Endometrial microvascular endothelial cells (primary cell): ENCODE measurements around the gene SHROOM3. TPM values are rescaled to one million over a fixed set of nuclear protein-coding genes. Genes with fewer than 3 reads are reported as not detected.
"Not testable (repeated sequence)": the region's sequence is repeated elsewhere in the genome, so short reads cannot be mapped to it uniquely, and the experiment has no call there.

Experiments
- in situ Hi-C: cut with HindIII; loops from 2 replicates; pipeline ENCODE4 v1.10.0; 2017; ENCODE audit warnings: low sequenced_read_pairs, low pct_unique_long_range_greater_than_20kb; ENCODE audit errors: inconsistent ontology term
- total RNA-seq: library from RNA; depleted of rRNA; stranded (reverse); fragments of >200 nt; gene quantifications from one replicate; pipeline ENCODE4 v1.2.3, GENCODE V29; 2015; ENCODE audit errors: inconsistent ontology term

Gene SHROOM3
- 3.7 TPM for total RNA-seq

- in situ Hi-C loops: loop anchor here (25.0 kb wide), 1 partner anchor 727 kb away; the partner anchor contains the start of gene CCNG2
Observed at GRCh38 chr4:76434901-76435527, at the start of gene SHROOM3. SHROOM3 (plus strand) TSS chr4:76435229; CDS start chr4:76436053, 824 bp downstream.

DNA sequence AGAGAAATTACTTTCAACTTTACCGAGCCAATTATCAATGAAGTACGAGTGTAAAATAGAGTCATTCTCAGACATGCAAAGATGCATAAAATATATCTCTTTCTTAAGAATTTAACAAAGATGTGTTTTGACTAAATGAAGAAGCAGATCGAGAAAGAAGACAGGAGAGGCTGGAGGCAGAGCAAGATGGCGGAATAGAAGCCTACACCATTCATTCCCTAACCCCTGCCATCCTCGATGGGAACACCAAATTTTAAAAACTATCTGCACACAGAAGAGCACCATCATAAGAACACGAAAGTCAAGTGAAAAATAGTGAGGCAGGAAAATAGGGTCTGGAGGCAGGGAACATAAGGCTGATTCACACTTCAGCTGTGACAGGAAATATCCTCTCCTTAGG lies 49.1 kb upstream of the SHROOM3 start:
- in situ Hi-C loops: no loop called here

DNA sequence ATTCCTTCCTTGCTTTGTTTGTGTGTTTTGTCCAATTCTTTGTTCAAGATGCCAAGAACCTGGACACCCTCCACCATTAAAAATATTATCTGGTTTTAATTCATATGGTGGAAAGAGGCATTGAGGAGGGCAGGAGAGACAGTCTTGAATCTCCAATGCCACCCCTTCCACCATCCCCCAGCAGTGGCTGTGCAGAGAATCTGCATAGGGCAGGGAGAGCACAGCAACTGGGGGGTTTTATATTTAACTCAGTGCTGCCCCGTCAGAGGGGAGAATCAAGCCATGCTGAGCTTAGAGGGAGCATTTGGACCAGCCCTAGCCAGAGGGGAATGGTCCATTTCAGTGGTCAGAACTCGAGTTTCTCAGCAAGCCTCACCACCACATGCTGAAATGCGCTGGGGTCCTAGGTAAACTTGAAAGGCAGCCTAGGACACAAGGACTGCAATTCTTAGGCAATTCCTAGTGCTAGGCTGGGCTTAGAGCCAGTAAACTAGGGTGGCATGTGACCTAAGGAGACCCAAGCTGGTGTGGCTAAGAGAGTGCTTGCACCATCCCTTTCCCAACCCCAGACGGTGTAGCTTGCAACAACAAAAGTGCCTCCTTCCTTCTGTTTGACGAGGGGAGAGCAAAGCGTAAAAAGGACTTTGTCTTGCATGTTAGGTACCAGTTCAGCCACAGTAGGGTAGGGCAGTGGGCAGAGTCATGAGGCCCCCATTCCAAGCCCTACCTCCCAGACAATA lies 48.3 kb upstream of the SHROOM3 start:
- in situ Hi-C loops: no loop called here

GRCh38 chr4:76388160-76388908 lies 46.7 kb upstream of the SHROOM3 start:
- in situ Hi-C loops: no loop called here

- in situ Hi-C loops: no loop called here
Observed at GRCh38 chr4:76401654-76402053, 33.4 kb upstream of the SHROOM3 start.

DNA sequence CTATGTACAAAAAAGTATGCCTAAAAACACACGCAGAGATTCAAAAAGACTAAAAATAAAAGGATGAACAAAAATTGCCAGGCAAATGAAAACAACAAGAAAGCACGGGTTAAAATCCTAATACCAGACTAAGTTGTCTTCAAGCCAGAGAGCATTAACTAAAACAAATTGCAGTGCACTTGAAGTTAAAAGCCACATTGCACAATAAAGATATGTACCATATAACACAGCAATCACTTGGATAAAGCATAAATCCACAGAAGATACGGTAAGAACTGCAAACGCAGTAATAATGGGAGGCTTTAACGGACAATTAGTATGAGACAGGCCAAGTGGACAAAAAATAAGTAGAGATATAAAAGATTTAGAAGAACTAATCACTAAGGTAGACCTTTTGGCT lies 28.9 kb upstream of the SHROOM3 start:
- in situ Hi-C loops: no loop called here

- in situ Hi-C loops: no loop called here
Observed at GRCh38 chr4:76407440-76408119, 27.4 kb upstream of the SHROOM3 start.

GRCh38 chr4:76410636-76411035 lies 24.4 kb upstream of the SHROOM3 start:
- in situ Hi-C loops: no loop called here

DNA sequence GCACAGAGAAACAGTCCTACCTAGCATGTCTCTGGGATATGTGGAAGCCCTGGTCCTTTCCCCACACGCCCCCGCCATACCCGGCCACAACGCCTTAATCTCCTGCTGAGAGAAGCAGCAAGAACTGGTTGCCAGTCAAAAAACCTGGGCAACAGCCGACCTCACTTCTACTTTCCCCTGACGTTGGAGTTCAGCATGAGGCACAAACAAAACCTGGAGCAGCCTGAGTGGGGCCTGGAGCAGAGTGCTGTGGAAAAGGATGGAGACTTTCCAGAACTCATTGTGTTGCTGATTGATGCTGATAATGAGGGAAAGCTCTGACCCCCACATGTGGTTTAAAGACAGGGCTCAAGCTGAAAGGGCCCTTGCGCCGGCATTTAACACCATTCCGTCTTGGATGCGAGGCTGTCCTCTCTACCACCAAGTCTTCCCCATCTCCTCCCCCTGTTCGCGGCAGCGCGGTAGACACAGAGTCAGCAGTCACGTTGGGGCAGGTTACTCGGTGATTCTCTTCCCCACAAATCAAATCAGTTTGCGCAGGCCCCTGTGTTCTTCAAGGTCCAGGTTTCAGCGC lies 14.8 kb upstream of the SHROOM3 start:
- in situ Hi-C loops: no loop called here

DNA sequence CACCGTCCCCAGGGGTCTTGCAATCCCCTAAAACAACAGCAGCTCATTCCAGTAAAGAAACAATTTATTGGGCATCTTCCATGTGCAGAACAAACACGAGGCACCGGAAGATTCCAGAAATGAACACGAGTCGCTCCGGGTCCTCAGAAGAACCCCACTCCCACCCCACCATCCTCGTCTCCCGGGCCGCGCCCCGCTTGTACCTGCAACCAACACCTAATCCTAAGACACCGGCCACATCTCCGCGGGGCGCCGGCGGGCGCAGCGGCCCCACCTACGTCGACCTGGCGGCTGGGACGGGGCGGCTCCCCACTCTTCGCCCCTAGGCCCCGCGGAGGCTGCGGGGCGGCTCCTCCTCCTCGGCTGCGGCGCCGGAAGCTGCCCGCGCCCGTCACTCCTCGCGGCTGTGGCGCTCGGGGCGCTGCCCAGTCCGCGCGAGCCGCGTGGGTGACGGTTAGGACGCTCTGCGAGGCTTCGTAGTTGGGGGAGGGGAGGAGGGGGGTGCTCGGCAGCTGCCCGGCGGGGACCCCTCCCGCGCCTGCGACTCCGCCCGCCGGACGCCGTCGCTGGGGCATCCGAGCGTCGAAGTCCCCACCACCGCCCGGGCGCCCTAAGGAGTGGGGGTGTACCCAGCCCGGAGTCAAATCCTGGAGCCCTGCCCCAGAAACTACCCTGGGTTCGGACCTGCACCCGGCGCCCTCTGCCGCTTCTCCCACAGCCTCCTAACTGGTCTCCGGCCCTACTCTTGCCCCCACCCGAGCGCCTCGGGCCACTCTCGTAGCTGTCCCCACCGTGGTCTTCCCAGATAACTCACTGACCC lies 14.1 kb upstream of the SHROOM3 start, which contains the start of gene CCDC158:
Gene CCDC158, minus strand, starts transcription at position 380 of the 820 bp plus-strand sequence. CDS start 17,934 bp downstream, outside the sequence.
- in situ Hi-C loops: no loop called here

GRCh38 chr4:76423159-76423558 lies 11.9 kb upstream of the SHROOM3 start:
- in situ Hi-C loops: not testable (repeated sequence)

GRCh38 chr4:76426272-76426671 lies 8.8 kb upstream of the SHROOM3 start:
- in situ Hi-C loops: loop anchor here (25.0 kb wide), 1 partner anchor 736 kb away; the partner anchor contains the start of gene CCNG2

DNA sequence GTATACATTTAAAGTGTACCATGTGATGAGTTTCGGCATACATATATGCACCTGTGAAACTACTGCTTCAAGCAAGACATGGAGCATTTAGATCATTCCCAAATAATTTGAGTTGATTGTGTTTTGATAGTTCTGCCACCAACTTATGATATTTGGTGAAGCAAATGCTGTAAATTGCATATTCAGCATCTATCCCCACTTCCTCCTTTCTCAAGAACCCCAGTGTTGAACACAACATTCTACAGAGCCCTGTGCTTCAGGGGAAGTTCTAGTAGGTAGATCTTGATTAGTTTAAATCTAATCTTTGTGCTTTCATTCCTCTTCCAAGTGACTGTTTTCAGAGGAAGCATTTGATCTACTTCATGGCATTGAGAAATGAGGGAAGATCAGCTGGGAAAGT lies 5.4 kb upstream of the SHROOM3 start:
- in situ Hi-C loops: loop anchor here (25.0 kb wide), 1 partner anchor 733 kb away; the partner anchor contains the start of gene CCNG2

DNA sequence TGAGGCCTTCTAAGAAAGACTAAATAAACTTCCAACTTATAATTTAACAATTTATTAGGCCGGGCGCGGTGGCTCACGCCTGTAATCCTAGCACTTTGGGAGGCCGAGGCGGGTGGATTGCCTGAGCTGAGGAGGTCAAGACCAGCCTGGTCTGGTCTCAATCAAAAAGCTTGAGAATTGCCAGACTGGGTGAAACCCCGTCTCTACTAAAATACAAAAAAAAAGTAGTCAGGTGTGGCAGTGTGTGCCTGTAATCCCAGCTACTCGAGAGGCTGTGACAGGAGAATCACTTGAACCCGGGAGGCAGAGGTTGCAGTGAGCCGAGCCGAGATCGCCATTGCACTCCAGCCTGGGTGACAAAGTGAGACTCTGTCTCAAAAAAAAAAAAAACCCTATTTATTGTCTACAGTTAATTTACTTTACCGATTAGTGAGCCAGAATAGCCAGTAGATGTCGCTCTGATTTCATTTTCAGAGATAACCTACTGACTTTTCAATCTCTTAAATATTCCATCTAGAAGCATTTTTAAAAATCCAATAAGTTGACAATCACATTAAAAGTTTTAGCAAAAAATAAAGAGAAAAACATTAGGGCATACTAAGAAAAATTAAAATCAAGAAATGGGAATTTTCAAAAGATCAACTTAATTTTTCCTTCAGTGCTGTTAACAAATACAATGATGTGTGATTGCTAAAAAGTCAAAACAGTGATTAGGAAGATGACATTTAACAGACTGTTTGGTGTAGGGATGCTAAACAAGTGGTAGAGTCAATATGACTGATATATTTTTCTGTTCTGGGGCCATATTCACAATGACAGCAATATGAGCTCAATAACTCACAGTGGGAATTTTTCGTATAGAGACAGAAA lies 4.3 kb upstream of the SHROOM3 start:
- in situ Hi-C loops: loop anchor here (25.0 kb wide), 1 partner anchor 732 kb away; the partner anchor contains the start of gene CCNG2

GRCh38 chr4:76435528-76436319 lies 695 bp downstream of the SHROOM3 start:
- in situ Hi-C loops: loop anchor here (25.0 kb wide), 1 partner anchor 727 kb away; the partner anchor contains the start of gene CCNG2

- in situ Hi-C loops: loop anchor here (25.0 kb wide), 1 partner anchor 723 kb away; the partner anchor contains the start of gene CCNG2
Observed at GRCh38 chr4:76439491-76439890, 4.5 kb downstream of the SHROOM3 start.
